Neural progenitor cell (in vitro differentiated cells): ENCODE results near the gene FAM20C. TPM values are rescaled to one million over a fixed set of nuclear protein-coding genes. Genes with fewer than 3 reads are reported as not detected.

Source experiments
- DNase-seq: peaks from one replicate; pipeline ENCODE4 v3.0.0-alpha.2; 2016; ENCODE audit warnings: low spot score
- H2AFZ ChIP-seq: fragments of 200-600 bp; sonication (generic); replicated peaks from 2 replicates; pipeline ENCODE4 v1.6.1; 2016; ENCODE audit warnings: antibody characterized with exemption
- H3F3A ChIP-seq: fragments of 200-600 bp; sonication (generic); 2 replicates; pipeline ENCODE4 v1.6.1; 2016; ENCODE audit warnings: antibody characterized with exemption, low read depth
- H3K27ac ChIP-seq: fragments of 200-600 bp; sonication (generic); 2 replicates; pipeline ENCODE4 v1.5.1; 2016; ENCODE audit warnings: mild to moderate bottlenecking
- H3K27me3 ChIP-seq: fragments of 200-600 bp; sonication (generic); 2 replicates; pipeline ENCODE4 v1.6.1; 2016; ENCODE audit warnings: mild to moderate bottlenecking, moderate library complexity
- H3K36me3 ChIP-seq: fragments of 200-600 bp; sonication (generic); 2 replicates; pipeline ENCODE4 v1.5.1; 2016
- H3K4me1 ChIP-seq: fragments of 200-600 bp; sonication (generic); 2 replicates; pipeline ENCODE4 v1.6.1; 2016; ENCODE audit warnings: mixed run types
- H3K4me2 ChIP-seq: fragments of 200-600 bp; sonication (generic); 2 replicates; pipeline ENCODE4 v1.6.1; 2016
- H3K4me3 ChIP-seq: fragments of 200-600 bp; sonication (generic); 2 replicates; pipeline ENCODE4 v1.5.1; 2016
- H3K79me2 ChIP-seq: fragments of 200-600 bp; sonication (generic); 2 replicates; pipeline ENCODE4 v1.6.1; 2016; ENCODE audit warnings: low read depth
- H3K9ac ChIP-seq: fragments of 200-600 bp; sonication (generic); 2 replicates; pipeline ENCODE4 v1.6.1; 2016
- H3K9me3 ChIP-seq: fragments of 200-600 bp; sonication (generic); 2 replicates; pipeline ENCODE4 v1.5.1; 2016; ENCODE audit warnings: low read depth
- H4K20me1 ChIP-seq: fragments of 200-600 bp; sonication (generic); 2 replicates; pipeline ENCODE4 v1.6.1; 2016; ENCODE audit warnings: low read depth
- H3K27ac Mint-ChIP-seq: 3 replicates; pipeline ENCODE4 v1.8.0; 2021; ENCODE audit warnings: mixed read lengths
- H3K27me3 Mint-ChIP-seq: 2 replicates; pipeline ENCODE4 v1.8.0; 2022; ENCODE audit warnings: low read depth, mild to moderate bottlenecking, inconsistent platforms, moderate library complexity, mixed read lengths; ENCODE audit not compliant: insufficient read depth
- H3K36me3 Mint-ChIP-seq: 3 replicates; pipeline ENCODE4 v1.8.0; 2021; ENCODE audit warnings: mixed read lengths
- H3K4me1 Mint-ChIP-seq: 3 replicates; pipeline ENCODE4 v1.8.0; 2021; ENCODE audit warnings: mixed read lengths
- H3K4me3 Mint-ChIP-seq: 3 replicates; pipeline ENCODE4 v1.8.0; 2021; ENCODE audit warnings: mild to moderate bottlenecking, moderate library complexity, mixed read lengths
- H3K9me3 Mint-ChIP-seq: 3 replicates; pipeline ENCODE4 v1.8.0; 2020; ENCODE audit warnings: mixed read lengths
- EZH2 ChIP-seq: fragments of 200-600 bp; sonication (generic); IDR thresholded peaks from 2 replicates; pipeline ENCODE4 v1.6.1; 2017; ENCODE audit warnings: antibody characterized with exemption, mild to moderate bottlenecking, moderate library complexity
- EZH2phosphoT487 ChIP-seq: fragments of 200-600 bp; sonication (generic); IDR thresholded peaks from 2 replicates; pipeline ENCODE4 v1.6.1; 2017; ENCODE audit warnings: antibody characterized with exemption
- total RNA-seq: library from RNA; depleted of rRNA; stranded (reverse); fragments of >200 nt; gene quantifications from 2 replicates; pipeline ENCODE4 v1.2.3, GENCODE V29; 2015; ENCODE audit warnings: low replicate concordance
- TF ChIP-seq, protein P1 (sequence below): fragments of 200-600 bp; sonication (generic); IDR thresholded peaks from 2 replicates; pipeline ENCODE4 v1.5.1; 2017; ENCODE audit warnings: antibody characterized with exemption, mild to moderate bottlenecking

FAM20C gene
- total RNA-seq, 1 donor from 2014 or later = 3.8 TPM

DNA sequence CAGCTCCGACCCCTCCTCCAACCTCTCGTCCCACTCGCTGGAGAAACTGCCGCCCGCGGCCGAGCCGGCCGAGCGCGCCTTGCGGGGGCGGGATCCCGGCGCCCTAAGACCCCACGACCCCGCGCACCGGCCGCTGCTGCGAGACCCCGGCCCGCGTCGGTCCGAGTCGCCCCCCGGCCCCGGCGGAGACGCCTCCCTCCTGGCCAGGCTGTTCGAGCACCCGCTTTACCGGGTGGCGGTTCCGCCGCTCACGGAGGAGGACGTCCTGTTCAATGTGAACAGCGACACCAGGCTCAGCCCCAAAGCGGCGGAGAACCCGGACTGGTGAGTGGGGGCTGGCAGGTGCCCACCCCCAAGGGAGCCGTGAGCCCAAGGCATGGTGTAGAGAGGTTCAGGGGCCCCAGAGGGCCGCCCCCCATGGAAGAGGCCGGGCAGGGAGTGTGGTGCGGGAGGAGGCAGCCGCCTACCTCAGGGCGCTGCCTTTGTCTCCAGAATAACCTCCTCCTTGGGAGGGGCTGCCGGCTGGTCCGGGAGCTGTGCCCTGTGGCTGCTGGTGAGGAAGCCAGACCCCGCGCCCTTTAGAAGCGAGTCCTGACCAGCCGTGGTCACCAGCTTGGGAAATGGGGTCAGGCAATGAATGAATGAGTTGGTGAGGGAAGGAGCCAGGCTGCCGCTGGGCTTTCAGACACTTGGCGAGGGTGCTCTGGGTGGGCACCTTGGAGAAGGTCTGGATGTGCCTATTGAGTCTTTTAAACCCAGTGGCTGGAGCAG, 1.3 kb downstream of the FAM20C start:
- Mint-ChIP-seq H3K36me3 (peaks cover 22% of the 10 kb centered on the region), H3K4me1 (peaks cover 53% of the 10 kb centered on the region), H3K27me3 (peaks cover 21% of the 10 kb centered on the region), H3K4me3 (peak overlapping the region; percentile 91), H3K9me3 (no peaks in the 10 kb centered on the region), H3K27ac (no peak overlapping the region)
- peak; percentile 88 for TF ChIP-seq EZH2phosphoT487
- TF ChIP-seq, protein P1, sequence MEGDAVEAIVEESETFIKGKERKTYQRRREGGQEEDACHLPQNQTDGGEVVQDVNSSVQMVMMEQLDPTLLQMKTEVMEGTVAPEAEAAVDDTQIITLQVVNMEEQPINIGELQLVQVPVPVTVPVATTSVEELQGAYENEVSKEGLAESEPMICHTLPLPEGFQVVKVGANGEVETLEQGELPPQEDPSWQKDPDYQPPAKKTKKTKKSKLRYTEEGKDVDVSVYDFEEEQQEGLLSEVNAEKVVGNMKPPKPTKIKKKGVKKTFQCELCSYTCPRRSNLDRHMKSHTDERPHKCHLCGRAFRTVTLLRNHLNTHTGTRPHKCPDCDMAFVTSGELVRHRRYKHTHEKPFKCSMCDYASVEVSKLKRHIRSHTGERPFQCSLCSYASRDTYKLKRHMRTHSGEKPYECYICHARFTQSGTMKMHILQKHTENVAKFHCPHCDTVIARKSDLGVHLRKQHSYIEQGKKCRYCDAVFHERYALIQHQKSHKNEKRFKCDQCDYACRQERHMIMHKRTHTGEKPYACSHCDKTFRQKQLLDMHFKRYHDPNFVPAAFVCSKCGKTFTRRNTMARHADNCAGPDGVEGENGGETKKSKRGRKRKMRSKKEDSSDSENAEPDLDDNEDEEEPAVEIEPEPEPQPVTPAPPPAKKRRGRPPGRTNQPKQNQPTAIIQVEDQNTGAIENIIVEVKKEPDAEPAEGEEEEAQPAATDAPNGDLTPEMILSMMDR = no peak
- peak; percentile 94 for TF ChIP-seq EZH2
- Histone ChIP-seq H3K79me2 (no peaks in the 10 kb centered on the region), H3K27me3 (peaks cover 70% of the 10 kb centered on the region), H3K9ac (no peak overlapping the region), H2AFZ (peak overlapping the region; percentile 90), H3K4me1 (peaks cover 23% of the 10 kb centered on the region), H3K4me2 (peak overlapping the region; percentile 89), H3K9me3 (no peaks in the 10 kb centered on the region), H3K36me3 (no peaks in the 10 kb centered on the region), H3K27ac (no peak overlapping the region), H3F3A (peaks cover 16% of the 10 kb centered on the region), H3K4me3 (peak overlapping the region; percentile 57), H4K20me1 (peaks cover 30% of the 10 kb centered on the region)
- peak; percentile 58 for DNase-seq

DNA sequence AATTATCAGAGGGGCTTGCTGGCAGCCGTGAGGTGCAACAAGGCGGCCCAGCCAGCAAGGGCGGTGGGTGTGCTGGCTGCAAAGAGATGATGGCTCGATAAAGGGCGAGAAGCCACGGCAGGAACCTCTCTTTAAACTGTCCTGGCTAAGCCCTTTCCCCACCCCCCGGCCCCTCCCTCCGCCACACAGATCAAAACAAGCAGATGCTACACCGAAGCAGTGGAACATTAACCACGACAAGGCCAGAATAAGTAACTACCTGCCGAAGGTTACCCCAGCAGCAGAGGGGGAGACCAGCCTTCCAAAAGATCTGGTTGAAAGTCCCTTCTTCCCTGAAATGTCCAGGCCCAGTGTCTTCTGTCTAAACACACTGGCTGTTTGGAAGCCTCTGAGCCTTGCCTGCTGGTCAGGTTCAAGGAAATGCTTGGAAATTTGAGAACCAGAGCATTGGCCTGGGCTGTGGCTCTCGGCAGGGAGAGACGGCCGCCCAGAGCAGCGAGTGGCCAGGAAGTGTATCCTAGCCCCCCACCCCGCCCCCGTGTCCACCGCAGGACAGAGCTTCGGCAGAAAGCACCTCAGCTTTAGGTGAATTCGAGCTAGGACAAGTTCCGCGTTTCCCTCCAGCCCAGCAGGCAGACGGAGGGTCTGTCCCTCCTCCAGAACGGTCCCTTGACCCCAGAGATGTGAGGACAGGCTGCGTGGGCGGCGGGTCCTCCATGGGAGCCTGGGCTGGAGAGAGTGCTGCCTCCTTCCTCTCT, 2.1 kb downstream of the FAM20C start:
- Histone ChIP-seq H3K79me2 (no peaks in the 10 kb centered on the region), H3K4me1 (peaks cover 21% of the 10 kb centered on the region), H4K20me1 (peaks cover 30% of the 10 kb centered on the region), H3K9ac (no peak overlapping the region), H3K9me3 (no peaks in the 10 kb centered on the region), H3K27me3 (peaks cover 62% of the 10 kb centered on the region), H3K36me3 (no peaks in the 10 kb centered on the region), H2AFZ (no peak overlapping the region), H3K27ac (no peak overlapping the region), H3F3A (peaks cover 14% of the 10 kb centered on the region), H3K4me3 (peak overlapping the region; percentile 57), H3K4me2 (peak overlapping the region; percentile 89)
- Mint-ChIP-seq H3K27me3 (peaks cover 19% of the 10 kb centered on the region), H3K36me3 (peaks cover 22% of the 10 kb centered on the region), H3K4me3 (peak overlapping the region; percentile 91), H3K9me3 (no peaks in the 10 kb centered on the region), H3K4me1 (peaks cover 49% of the 10 kb centered on the region), H3K27ac (no peak overlapping the region)
- DNase-seq = no peak
- TF ChIP-seq EZH2phosphoT487 (no peak), EZH2 (no peak)
- TF ChIP-seq, protein P1 = no peak

DNA sequence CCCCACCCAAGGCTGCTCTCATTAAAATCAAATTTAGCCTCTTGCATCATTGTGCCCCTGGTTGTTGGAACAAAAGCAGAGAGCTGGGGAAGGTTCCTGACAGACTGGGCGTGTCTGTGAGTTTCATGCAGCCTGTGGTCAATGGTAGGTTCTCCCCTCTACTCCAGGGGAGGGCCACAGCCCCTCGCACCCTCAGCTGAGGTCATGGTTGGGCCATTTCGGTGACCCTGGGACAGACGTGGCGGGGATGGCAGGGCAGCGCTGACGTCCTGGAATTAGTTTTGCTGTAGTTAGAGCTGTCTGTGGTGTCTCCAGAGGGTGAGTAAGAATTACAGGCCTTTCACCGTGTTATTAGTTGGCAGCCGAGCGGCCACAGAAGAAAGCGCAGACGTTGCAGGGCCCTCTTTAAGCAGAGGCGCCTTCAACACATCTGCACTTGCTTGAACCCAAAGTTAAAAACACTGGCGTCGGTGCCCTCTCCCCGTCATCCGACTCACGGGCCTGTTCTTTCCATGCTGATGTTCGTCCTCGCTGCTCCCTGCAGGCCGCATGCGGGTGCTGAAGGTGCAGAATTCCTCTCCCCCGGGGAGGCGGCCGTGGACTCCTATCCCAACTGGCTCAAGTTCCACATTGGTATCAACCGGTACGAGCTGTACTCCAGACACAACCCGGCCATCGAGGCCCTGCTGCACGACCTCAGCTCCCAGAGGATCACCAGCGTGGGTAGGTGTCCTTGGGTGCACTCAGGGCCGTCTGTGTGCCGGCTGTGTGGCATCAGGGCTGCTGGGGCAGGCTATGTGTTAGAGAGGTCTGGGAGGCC, 2.8 kb downstream of the FAM20C start:
- peaks cover 28% of the 10 kb centered on the region for H3K4me1 ChIP-seq
- no peaks in the 10 kb centered on the region for H3K9me3 Mint-ChIP-seq
- no peak overlapping the region for H3K4me3 ChIP-seq
- no peak overlapping the region for H3K27ac ChIP-seq
- peaks cover 54% of the 10 kb centered on the region for H3K27me3 ChIP-seq
- TF ChIP-seq, protein P1 = no peak
- no peak for TF ChIP-seq EZH2
- H3K36me3 ChIP-seq = no peaks in the 10 kb centered on the region
- peaks cover 46% of the 10 kb centered on the region for H3K4me1 Mint-ChIP-seq
- peaks cover 15% of the 10 kb centered on the region for H3K27me3 Mint-ChIP-seq
- DNase-seq = no peak
- H3F3A ChIP-seq = peaks cover 10% of the 10 kb centered on the region
- no peak overlapping the region for H3K9ac ChIP-seq
- H3K36me3 Mint-ChIP-seq = peaks cover 22% of the 10 kb centered on the region
- H3K4me3 Mint-ChIP-seq = peak overlapping the region; percentile 91
- no peaks in the 10 kb centered on the region for H3K9me3 ChIP-seq
- no peaks in the 10 kb centered on the region for H3K79me2 ChIP-seq
- H3K4me2 ChIP-seq = peak overlapping the region; percentile 89
- H2AFZ ChIP-seq = no peak overlapping the region
- H4K20me1 ChIP-seq = peaks cover 30% of the 10 kb centered on the region
- H3K27ac Mint-ChIP-seq = no peak overlapping the region
